Calu3 (cell line): ENCODE measurements around the gene COL6A3. TPM values are rescaled to one million over a fixed set of nuclear protein-coding genes. Genes with fewer than 3 reads are reported as not detected.

Experiments
- BruUV-seq: library from RNA; stranded (reverse); fragments of 400-500 nt; replicated peaks from 2 replicates; lab custom pipeline; 2021; lab: Mats Ljungman, UMichigan
- CTCF ChIA-PET: fragments of 300-600 bp; sonication (Branson Sonifier 250); formaldehyde crosslinking; loops from one replicate; lab custom pipeline; 2022; ENCODE audit warnings: antibody characterized with exemption; lab: Charles Lee
- DNase-seq: peaks from one replicate; pipeline ENCODE4 v3.0.0; 2022
- H3K27ac Mint-ChIP-seq: one replicate; pipeline ENCODE4 v1.8.0; 2022; ENCODE audit warnings: mixed read lengths; ENCODE audit not compliant: unreplicated experiment
- H3K27me3 Mint-ChIP-seq: one replicate; pipeline ENCODE4 v1.8.0; 2022; ENCODE audit warnings: mixed read lengths; ENCODE audit not compliant: unreplicated experiment
- H3K36me3 Mint-ChIP-seq: one replicate; pipeline ENCODE4 v1.8.0; 2022; ENCODE audit warnings: mild to moderate bottlenecking, moderate library complexity, mixed read lengths; ENCODE audit not compliant: insufficient read depth, unreplicated experiment
- H3K4me1 Mint-ChIP-seq: one replicate; pipeline ENCODE4 v1.8.0; 2022; ENCODE audit warnings: mild to moderate bottlenecking, low read depth, mixed read lengths; ENCODE audit not compliant: unreplicated experiment
- H3K4me3 Mint-ChIP-seq: one replicate; pipeline ENCODE4 v1.8.0; 2022; ENCODE audit warnings: mild to moderate bottlenecking, low read depth, moderate library complexity, mixed read lengths; ENCODE audit not compliant: unreplicated experiment
- H3K9me3 Mint-ChIP-seq: one replicate; pipeline ENCODE4 v1.8.0; 2022; ENCODE audit warnings: low read depth, mixed read lengths; ENCODE audit not compliant: unreplicated experiment
- intact Hi-C: fragments of 100-400 bp; cut with micrococcal nuclease; formaldehyde crosslinking; loops from one replicate; pipeline ENCODE4 v1.10.0; 2022; ENCODE audit not compliant: unreplicated experiment
- total RNA-seq: library from RNA; stranded (reverse); gene quantifications from 2 replicates; pipeline ENCODE4 v1.2.3, GENCODE V29; 2022
- TF ChIP-seq, protein P1 (sequence below): fragments of 200-600 bp; IDR thresholded peaks from one replicate; pipeline ENCODE4 v1.8.0; 2022; ENCODE audit warnings: antibody characterized with exemption; ENCODE audit not compliant: unreplicated experiment

COL6A3 gene
- total RNA-seq, 1 experiment from 2014 or later = 0.07 TPM

GRCh38 chr2:237405006-237405559 lies 8.9 kb downstream of the COL6A3 start:
- Mint-ChIP-seq H3K27me3 (peaks cover 89% of the 10 kb centered on the region), H3K4me1 (no peaks in the 10 kb centered on the region), H3K36me3 (no peaks in the 10 kb centered on the region), H3K4me3 (no peak overlapping the region), H3K9me3 (no peaks in the 10 kb centered on the region), H3K27ac (no peak overlapping the region)
- no peak for DNase-seq
- BruUV-seq = no TSS peak
- TF ChIP-seq, protein P1, sequence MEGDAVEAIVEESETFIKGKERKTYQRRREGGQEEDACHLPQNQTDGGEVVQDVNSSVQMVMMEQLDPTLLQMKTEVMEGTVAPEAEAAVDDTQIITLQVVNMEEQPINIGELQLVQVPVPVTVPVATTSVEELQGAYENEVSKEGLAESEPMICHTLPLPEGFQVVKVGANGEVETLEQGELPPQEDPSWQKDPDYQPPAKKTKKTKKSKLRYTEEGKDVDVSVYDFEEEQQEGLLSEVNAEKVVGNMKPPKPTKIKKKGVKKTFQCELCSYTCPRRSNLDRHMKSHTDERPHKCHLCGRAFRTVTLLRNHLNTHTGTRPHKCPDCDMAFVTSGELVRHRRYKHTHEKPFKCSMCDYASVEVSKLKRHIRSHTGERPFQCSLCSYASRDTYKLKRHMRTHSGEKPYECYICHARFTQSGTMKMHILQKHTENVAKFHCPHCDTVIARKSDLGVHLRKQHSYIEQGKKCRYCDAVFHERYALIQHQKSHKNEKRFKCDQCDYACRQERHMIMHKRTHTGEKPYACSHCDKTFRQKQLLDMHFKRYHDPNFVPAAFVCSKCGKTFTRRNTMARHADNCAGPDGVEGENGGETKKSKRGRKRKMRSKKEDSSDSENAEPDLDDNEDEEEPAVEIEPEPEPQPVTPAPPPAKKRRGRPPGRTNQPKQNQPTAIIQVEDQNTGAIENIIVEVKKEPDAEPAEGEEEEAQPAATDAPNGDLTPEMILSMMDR = no peak
- intact Hi-C loops = no loop called here
- CTCF ChIA-PET = no interaction called here

- Mint-ChIP-seq H3K9me3 (no peaks in the 10 kb centered on the region), H3K4me1 (no peaks in the 10 kb centered on the region), H3K27me3 (peaks cover 95% of the 10 kb centered on the region), H3K4me3 (no peak overlapping the region), H3K36me3 (no peaks in the 10 kb centered on the region), H3K27ac (no peak overlapping the region)
- intact Hi-C loops = no loop called here
- BruUV-seq = no TSS peak
- DNase-seq = no peak
- TF ChIP-seq, protein P1 = no peak
- CTCF ChIA-PET = no interaction called here
These were observed 9.6 kb downstream of the COL6A3 start for GRCh38 chr2:237404413-237404812.

- intact Hi-C loops = no loop called here
- TF ChIP-seq, protein P1 = no peak
- no peaks in the 10 kb centered on the region for H3K36me3 Mint-ChIP-seq
- no peaks in the 10 kb centered on the region for H3K4me1 Mint-ChIP-seq
- no peak for DNase-seq
- no peaks in the 10 kb centered on the region for H3K9me3 Mint-ChIP-seq
- H3K27me3 Mint-ChIP-seq = peaks cover 100% of the 10 kb centered on the region
- CTCF ChIA-PET = interaction anchor here (0.7 kb wide), 1 partner anchor 18 kb away, joined by 3 read pairs; no protein-coding TSS in a partner anchor
- H3K27ac Mint-ChIP-seq = no peak overlapping the region
- no TSS peak for BruUV-seq
- no peak overlapping the region for H3K4me3 Mint-ChIP-seq
These were observed 10.7 kb downstream of the COL6A3 start for GRCh38 chr2:237403024-237403882.

DNA sequence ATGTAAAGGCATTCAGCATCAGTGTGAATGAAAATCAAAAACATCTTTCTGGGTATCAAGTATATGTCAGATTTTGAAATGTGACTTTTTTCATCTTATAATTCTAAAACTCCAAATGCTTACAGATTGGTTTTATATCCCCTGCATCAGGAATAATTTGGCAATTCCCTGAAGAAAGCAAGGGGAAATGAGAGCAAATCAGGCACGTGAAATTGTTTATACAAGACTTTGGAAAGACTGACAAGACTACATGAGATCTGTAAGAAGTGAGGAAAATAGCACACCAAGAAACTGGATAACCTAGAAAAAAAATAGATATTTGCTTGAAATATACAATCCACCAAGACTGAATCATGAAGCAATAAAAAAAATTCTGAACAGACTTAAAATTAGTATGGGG lies 13.8 kb downstream of the COL6A3 start:
- BruUV-seq = no TSS peak
- CTCF ChIA-PET = no interaction called here
- H3K36me3 Mint-ChIP-seq = no peaks in the 10 kb centered on the region
- no peak overlapping the region for H3K27ac Mint-ChIP-seq
- DNase-seq = no peak
- TF ChIP-seq, protein P1 = no peak
- H3K4me3 Mint-ChIP-seq = no peak overlapping the region
- no peaks in the 10 kb centered on the region for H3K9me3 Mint-ChIP-seq
- peaks cover 100% of the 10 kb centered on the region for H3K27me3 Mint-ChIP-seq
- H3K4me1 Mint-ChIP-seq = no peaks in the 10 kb centered on the region
- intact Hi-C loops = no loop called here
